ENCODE measurements around the gene VPS29.
"Not testable (repeated sequence)": the region's sequence is repeated elsewhere in the genome, so short reads cannot be mapped to it uniquely, and the experiment has no call there.

Gene VPS29

GRCh38 chr12:110520876-110521712, 19.2 kb upstream of the VPS29 start:
- DNase-seq, result not testable (repeated sequence)

- DNase-seq, result not testable (repeated sequence)
Measured at GRCh38 chr12:110518014-110518413, 16.1 kb upstream of the VPS29 start.

- DNase-seq, result no peak
Measured at GRCh38 chr12:110516995-110517394, 15.1 kb upstream of the VPS29 start.

GRCh38 chr12:110514363-110514762, 12.5 kb upstream of the VPS29 start:
- DNase-seq, result no peak

GRCh38 chr12:110513842-110514241, 11.9 kb upstream of the VPS29 start:
- no peak for DNase-seq

GRCh38 chr12:110508071-110508586, 6.2 kb upstream of the VPS29 start:
- no peak for DNase-seq

- DNase-seq, result no peak
Measured at GRCh38 chr12:110505332-110505731, 3.4 kb upstream of the VPS29 start.

GRCh38 chr12:110503432-110503831, 1.5 kb upstream of the VPS29 start:
- DNase-seq, result no peak

GRCh38 chr12:110501399-110501751, 536 bp downstream of the VPS29 start:
- peak; percentile 70 to 77 for DNase-seq

GRCh38 chr12:110498984-110499706, 2.8 kb downstream of the VPS29 start:
- peak; percentile 71 to 83 for DNase-seq

- no peak for DNase-seq
Measured at GRCh38 chr12:110475426-110475825, 26.5 kb downstream of the VPS29 start.

- peak; percentile 98 for DNase-seq
Measured at GRCh38 chr12:110468214-110469048, 33.5 kb downstream of the VPS29 start, which contains the start of the genes FAM216A and GPN3. FAM216A (plus strand) TSS chr12:110468845; CDS start chr12:110468876, 31 bp downstream. GPN3 (minus strand) TSS chr12:110468257; CDS start chr12:110468203, 54 bp downstream.

GRCh38 chr12:110467847-110468213, 34.1 kb downstream of the VPS29 start:
- no peak for DNase-seq

- peak in 1 of 2 donors; percentile 11 for DNase-seq
Measured at GRCh38 chr12:110466791-110467190, 35.1 kb downstream of the VPS29 start.

- not testable (repeated sequence) for DNase-seq
Measured at GRCh38 chr12:110465765-110466164, 36.1 kb downstream of the VPS29 start.

GRCh38 chr12:110465024-110465423, 36.9 kb downstream of the VPS29 start:
- no peak for DNase-seq

- not testable (repeated sequence) for DNase-seq
Measured at GRCh38 chr12:110461189-110461588, 40.7 kb downstream of the VPS29 start.

- no peak for DNase-seq
Measured at GRCh38 chr12:110458756-110459155, 43.2 kb downstream of the VPS29 start.

GRCh38 chr12:110453569-110454296, 48.2 kb downstream of the VPS29 start:
- DNase-seq, result no peak

- no peak for DNase-seq
Measured at GRCh38 chr12:110451263-110451662, 50.6 kb downstream of the VPS29 start.

- peak; percentile 98 for DNase-seq
Measured at GRCh38 chr12:110449799-110450497, 52.0 kb downstream of the VPS29 start, which contains the start of gene ARPC3. ARPC3 (minus strand) TSS chr12:110450337; CDS start chr12:110450260, 77 bp downstream.
